NCI-H2081 treated with DMSO at 0.1 percent for 48 hours (cell line): ENCODE measurements around the gene EMILIN1.

Source experiments
- DNase-seq: peaks from one replicate; lab custom pipeline; 2025; lab: John Stamatoyannopoulos, UW

EMILIN1 gene

GRCh38 chr2:27123302-27124150 lies 45.1 kb downstream of the EMILIN1 start, which contains the start of gene ABHD1:
ABHD1 (plus strand) TSS chr2:27123815; CDS start chr2:27123949, 134 bp downstream.
- DNase-seq = no peak

GRCh38 chr2:27125104-27125503 lies 46.7 kb downstream of the EMILIN1 start:
- DNase-seq = no peak

DNA sequence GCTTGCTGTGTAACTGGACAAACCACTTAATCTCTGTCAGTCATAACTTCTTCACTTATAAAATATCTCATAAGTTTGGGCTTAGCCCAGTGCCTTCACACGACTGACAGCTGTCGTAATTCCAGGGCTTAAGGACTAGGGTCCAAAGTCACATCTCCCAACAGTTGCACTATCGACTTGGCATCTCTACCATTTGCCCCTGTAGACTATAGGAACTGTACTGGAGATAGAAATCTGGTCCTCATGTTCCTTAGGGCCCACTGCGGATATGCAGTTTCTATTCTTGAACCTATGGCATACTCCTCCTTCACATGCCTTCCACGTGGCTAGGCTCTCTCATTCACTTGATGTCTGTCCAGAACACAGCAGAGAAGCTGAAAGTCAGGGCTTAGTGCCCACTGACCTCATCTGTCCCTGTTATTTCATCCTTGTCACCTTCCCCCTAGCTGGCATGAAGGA lies 47.9 kb downstream of the EMILIN1 start:
- DNase-seq = no peak

DNA sequence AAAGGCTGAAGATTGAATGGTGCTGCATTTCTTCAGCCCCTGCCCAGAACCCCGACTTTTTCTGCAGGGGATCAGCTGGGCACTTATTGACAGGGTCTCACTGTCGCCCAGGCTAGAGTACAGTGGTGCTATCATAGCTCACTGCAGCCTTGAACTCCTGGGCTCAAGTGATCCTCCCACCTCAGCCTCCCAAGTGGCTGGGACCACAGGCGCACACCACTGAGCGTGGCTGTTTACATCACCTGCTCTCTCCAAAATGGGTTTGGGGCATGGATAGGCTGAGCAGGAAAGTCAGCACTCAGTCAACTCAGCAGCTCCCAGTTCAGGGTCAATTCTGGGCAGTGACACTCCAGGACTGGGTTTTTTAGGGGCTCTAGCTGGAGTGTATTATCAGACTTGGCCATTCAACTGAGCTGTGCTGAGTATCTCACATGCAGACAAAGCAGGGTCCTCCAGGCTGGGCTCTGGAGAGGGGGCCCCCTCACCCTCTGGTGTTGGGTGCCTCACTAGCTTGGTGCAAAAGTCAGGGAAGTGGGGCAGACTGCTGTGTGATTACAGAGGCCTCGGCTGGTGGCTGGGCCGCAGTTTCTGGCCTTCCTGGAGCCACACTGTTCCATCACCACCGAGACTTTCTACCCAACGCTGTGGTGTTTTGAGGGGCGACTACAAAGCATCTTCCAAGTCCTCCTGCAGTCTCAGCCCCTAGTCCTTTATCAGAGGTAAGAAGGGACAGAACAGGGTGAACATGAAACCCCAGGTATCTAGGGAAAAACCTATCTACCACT lies 49.7 kb downstream of the EMILIN1 start:
- no peak for DNase-seq

- no peak for DNase-seq
Observed at GRCh38 chr2:27128668-27129571, 50.5 kb downstream of the EMILIN1 start.

GRCh38 chr2:27130396-27130795 lies 52.0 kb downstream of the EMILIN1 start:
- no peak for DNase-seq

GRCh38 chr2:27131429-27131828 lies 53.0 kb downstream of the EMILIN1 start:
- DNase-seq = no peak

GRCh38 chr2:27133195-27133875 lies 54.9 kb downstream of the EMILIN1 start:
- DNase-seq = no peak

GRCh38 chr2:27133905-27134780 lies 55.7 kb downstream of the EMILIN1 start, which contains the start of gene PREB:
PREB (minus strand) TSS chr2:27134636; CDS start chr2:27134421, 215 bp downstream.
- peak; percentile 85 for DNase-seq

GRCh38 chr2:27134781-27135477 lies 56.5 kb downstream of the EMILIN1 start:
- DNase-seq = no peak

- no peak for DNase-seq
Observed at GRCh38 chr2:27135478-27135955, 57.1 kb downstream of the EMILIN1 start.
